Measurements from ENCODE around the gene TOLLIP. TPM values are rescaled to one million over a fixed set of nuclear protein-coding genes. Genes with fewer than 3 reads are reported as not detected.

TOLLIP gene
- total RNA-seq, 1 experiment from 2014 or later = 32.3 TPM

GRCh38 chr11:1317993-1318392, 8.6 kb upstream of the TOLLIP start:
- H2BK5ac ChIP-seq (ENCODE audit: insufficient read length, low read length) = no peak overlapping the region
- H3T11ph ChIP-seq (ENCODE audit: low read length) = no peak overlapping the region
- DNase-seq = no peak
- no peak overlapping the region for H3K4me3 Mint-ChIP-seq
- no peak overlapping the region for H3K56ac ChIP-seq (ENCODE audit: insufficient read length, low read depth, low read length)
- H3K27ac Mint-ChIP-seq = no peak overlapping the region
- no peak overlapping the region for H3K4ac ChIP-seq (ENCODE audit: low read depth, low read length)
- H3K23ac ChIP-seq (ENCODE audit: insufficient read length, low read depth, low read length) = no peak overlapping the region
- no peaks in the 10 kb centered on the region for H3K79me1 ChIP-seq (ENCODE audit: insufficient read depth, low read depth, low read length, poor library complexity, severe bottlenecking)
- H3K36me3 Mint-ChIP-seq (ENCODE audit: insufficient read depth in 1 of 3, low read depth in 3 of 3) = peaks cover 0 to 5% (median 5%) of the 10 kb centered on the region in 3 experiments; a peak in 3 of 7 replicates
- H3K9ac ChIP-seq (ENCODE audit: extremely low read depth, insufficient read length, low read length) = no peak overlapping the region
- H2BK20ac ChIP-seq (ENCODE audit: low read depth, low read length, poor library complexity, severe bottlenecking) = no peak overlapping the region
- H3K27ac ChIP-seq (ENCODE audit: insufficient read length, low read depth, low read length) = no peak overlapping the region
- H2BK12ac ChIP-seq (ENCODE audit: insufficient read length, low read depth, low read length) = no peak overlapping the region
- no peaks in the 10 kb centered on the region for H3K27me3 ChIP-seq (ENCODE audit: insufficient read depth, low read length)
- no peaks in the 10 kb centered on the region for H4K20me1 ChIP-seq (ENCODE audit: control insufficient read depth, insufficient read depth, insufficient read length)
- no peaks in the 10 kb centered on the region for H3K4me1 Mint-ChIP-seq
- no peak overlapping the region for H3K14ac ChIP-seq (ENCODE audit: insufficient read depth, low read length)
- peaks cover 7 to 12% of the 10 kb centered on the region in 2 experiments; a peak in 3 of 5 replicates for H3K9me3 Mint-ChIP-seq
- H2BK15ac ChIP-seq (ENCODE audit: low read depth, low read length) = no peak overlapping the region
- no peaks in the 10 kb centered on the region for H3K4me1 ChIP-seq (ENCODE audit: insufficient read depth, low read length)
- no peaks in the 10 kb centered on the region for H3K9me3 ChIP-seq (ENCODE audit: control insufficient read depth, low read depth, low read length)
- no peak overlapping the region for H4K5ac ChIP-seq (ENCODE audit: insufficient read length, low read depth, low read length)
- H4K91ac ChIP-seq (ENCODE audit: insufficient read length, low read depth, low read length) = no peak overlapping the region
- no peak for TF ChIP-seq CTCF (conservative IDR thresholded peaks at IDR 0.05)
- no peaks in the 10 kb centered on the region for H3K23me2 ChIP-seq (ENCODE audit: insufficient read length, low read depth, low read length, poor library complexity, severe bottlenecking)
- H4K8ac ChIP-seq (replicated peaks; ENCODE audit: insufficient read length, low read depth, low read length) = no peak overlapping the region
- peaks cover 57% of the 10 kb centered on the region for H3K27me3 Mint-ChIP-seq (ENCODE audit: low read depth)
- H3K18ac ChIP-seq (ENCODE audit: insufficient read length, low read depth, low read length) = no peak overlapping the region
- no CpG with 5 or more reads among the region's 8 CpGs for WGBS (ENCODE audit: extremely low coverage, insufficient read length, low lambda C conversion rate)
- no peaks in the 10 kb centered on the region for H3K79me2 ChIP-seq (ENCODE audit: insufficient read depth, low read length)
- H3K4me2 ChIP-seq (ENCODE audit: insufficient read depth, insufficient read length, low read length) = no peak overlapping the region
- H2AFZ ChIP-seq (ENCODE audit: low read length) = no peak overlapping the region
- no peak overlapping the region for H2AK5ac ChIP-seq (ENCODE audit: insufficient read length, low read length)
- H2BK120ac ChIP-seq (ENCODE audit: low read depth, low read length, poor library complexity, severe bottlenecking) = no peak overlapping the region

Data from H9 (cell line).